PC-3 (cell line): ENCODE data around the gene PDZRN3.

Experiments used
- CTCF ChIP-seq: fragments of 300-600 bp; sonication (generic); conservative IDR thresholded peaks from 2 replicates; pipeline ENCODE4 v1.5.1; 2017; ENCODE audit warnings: antibody characterized with exemption, low read depth, mild to moderate bottlenecking, low read length
- EZH2 ChIP-seq: fragments of 300-600 bp; sonication (generic); IDR thresholded peaks from one replicate; pipeline ENCODE4 v1.6.1; 2017; ENCODE audit warnings: antibody characterized with exemption, mild to moderate bottlenecking, low read length; ENCODE audit not compliant: unreplicated experiment
- EZH2phosphoT487 ChIP-seq: fragments of 300-600 bp; sonication (generic); IDR thresholded peaks from 2 replicates; pipeline ENCODE4 v1.6.1; 2018; ENCODE audit warnings: mild to moderate bottlenecking, antibody characterized with exemption, low read length, borderline replicate concordance

DNA sequence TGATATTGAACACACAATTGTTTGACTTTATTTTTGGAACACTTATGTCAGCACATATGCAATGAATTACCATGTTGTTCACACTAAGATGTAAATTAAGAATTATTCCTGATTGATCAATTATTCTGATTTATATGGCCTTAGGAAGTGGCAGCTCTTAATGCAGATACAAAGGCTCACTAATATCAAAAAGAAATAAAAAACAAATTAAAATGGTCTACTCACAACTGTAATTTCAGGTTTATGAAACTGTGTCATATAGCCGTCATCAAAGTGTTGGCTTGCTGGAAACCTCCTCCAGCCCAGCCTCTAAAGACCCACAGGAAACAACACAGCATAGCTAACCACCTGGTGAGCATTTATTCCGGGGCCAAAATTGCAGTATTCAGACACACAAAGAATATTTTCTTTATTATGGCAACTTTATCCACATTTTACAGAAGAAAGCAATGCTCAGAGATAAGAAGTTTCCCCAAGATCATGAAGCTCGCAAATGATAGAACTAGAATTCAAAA, 33.4 kb downstream of the PDZRN3 start:
- TF ChIP-seq EZH2phosphoT487 (no peak), CTCF (no peak), EZH2 (no peak)
